DMS153 treated with DMSO at 0.1 percent for 48 hours (cell line): ENCODE results near the gene IPP.
A peak's percentile ranks its signal among the peaks of the same experiment; 100 is the strongest.
"Not testable (repeated sequence)": the region's sequence is repeated elsewhere in the genome, so short reads cannot be mapped to it uniquely, and the experiment has no call there.

Experiments used
- DNase-seq: peaks from one replicate; lab custom pipeline; 2025; ENCODE audit not compliant: unreplicated experiment; lab: John Stamatoyannopoulos, UW

IPP gene

GRCh38 chr1:45739641-45740156 lies 10.8 kb downstream of the IPP start:
- DNase-seq = not testable (repeated sequence)

- DNase-seq = no peak
These were observed 11.3 kb downstream of the IPP start for GRCh38 chr1:45739137-45739536.

GRCh38 chr1:45730780-45731319 lies 19.6 kb downstream of the IPP start:
- DNase-seq = no peak

- no peak for DNase-seq
These were observed 20.2 kb downstream of the IPP start for GRCh38 chr1:45730075-45730779.

DNA sequence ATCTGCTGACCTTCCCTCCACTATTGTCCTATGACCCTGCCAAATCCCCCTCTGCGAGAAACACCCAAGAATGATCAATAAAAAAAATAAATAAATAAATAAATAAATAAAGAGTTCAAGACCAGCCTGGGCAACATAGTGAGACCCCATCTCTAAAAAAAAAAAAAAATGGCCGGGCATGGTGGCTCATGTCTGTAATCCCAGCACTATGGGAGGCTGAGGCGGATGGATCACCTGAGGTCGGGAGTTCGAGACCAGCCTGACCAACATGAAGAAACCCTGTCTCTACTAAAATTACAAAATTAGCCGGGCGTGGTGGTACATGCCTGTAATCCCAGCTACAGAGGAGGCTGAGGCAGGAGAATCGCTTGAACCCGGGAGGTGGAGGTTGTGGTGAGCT lies 24.4 kb downstream of the IPP start:
- DNase-seq = not testable (repeated sequence)

DNA sequence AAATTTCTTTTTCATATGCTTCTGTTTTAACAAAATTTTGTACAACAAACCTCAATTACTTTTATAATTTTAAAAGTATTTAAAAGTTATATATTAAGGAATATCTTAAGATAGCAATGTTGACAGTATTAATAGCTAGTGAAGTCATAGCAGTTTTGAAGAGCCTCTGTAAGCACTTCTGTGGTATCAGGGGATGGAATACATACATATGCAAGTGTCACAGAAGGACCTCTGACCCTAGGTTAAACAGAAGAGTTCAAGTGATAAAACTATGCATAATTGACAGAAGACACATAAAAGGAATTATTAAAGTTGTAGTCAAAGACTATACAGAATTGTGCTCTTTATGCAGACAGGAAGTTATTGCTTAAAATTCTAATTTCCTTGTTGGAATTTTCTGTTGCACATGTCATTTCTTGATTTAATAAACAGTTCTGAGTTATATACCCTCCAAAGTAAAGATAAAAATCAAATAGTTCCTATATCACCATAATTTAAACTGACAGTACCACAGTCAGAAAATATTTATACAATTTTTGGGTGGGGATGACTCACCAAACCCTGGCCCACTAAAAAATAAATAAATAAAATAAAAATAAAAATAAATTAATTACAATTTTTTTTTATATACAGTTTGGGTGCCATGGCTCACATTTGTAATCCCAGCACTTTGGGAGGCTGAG lies 27.1 kb downstream of the IPP start:
- DNase-seq = no peak

GRCh38 chr1:45722809-45723208 lies 27.6 kb downstream of the IPP start:
- DNase-seq = no peak

- no peak for DNase-seq
These were observed 29.2 kb downstream of the IPP start for GRCh38 chr1:45721207-45721606.

GRCh38 chr1:45718289-45718688 lies 32.2 kb downstream of the IPP start:
- DNase-seq = no peak

DNA sequence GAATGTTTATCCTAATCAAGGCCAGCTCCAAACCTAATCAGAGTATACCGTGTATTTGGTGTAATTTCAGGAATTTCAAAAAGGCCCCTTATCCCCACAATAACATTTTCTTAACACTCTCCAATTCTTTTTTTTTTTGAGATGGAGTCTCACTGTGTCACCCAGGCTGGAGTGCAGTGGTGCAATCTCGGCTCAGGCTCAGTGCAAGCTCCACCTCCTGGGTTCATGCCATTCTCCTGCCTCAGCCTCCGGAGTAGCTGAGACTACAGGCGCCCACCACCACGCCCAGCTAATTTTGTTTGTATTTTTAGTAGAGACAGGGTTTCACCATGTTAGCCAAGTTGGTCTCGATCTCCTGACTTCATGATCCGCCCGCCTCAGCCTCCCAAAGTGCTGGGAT lies 33.1 kb downstream of the IPP start:
- not testable (repeated sequence) for DNase-seq

- DNase-seq = no peak
These were observed 33.8 kb downstream of the IPP start for GRCh38 chr1:45716700-45717099.

- no peak for DNase-seq
These were observed 36.7 kb downstream of the IPP start for GRCh38 chr1:45713711-45714110.

DNA sequence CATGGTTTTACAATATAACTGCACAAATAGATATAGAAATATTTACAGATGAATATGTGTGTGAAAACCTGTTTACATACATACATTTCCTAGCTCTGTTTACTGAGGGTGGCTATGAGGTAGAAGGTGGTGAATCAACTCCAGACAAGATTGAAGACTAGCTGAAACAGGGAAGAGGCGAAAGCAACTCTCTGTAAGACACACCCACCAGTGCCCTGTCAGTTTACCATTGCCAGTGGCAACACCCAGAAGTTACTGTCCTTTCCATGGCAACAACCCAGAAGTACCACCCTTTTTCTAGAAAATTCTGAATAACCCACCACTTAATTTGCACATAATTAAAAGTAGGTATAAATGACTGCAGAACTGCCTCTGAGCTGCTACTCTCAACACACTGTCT lies 45.8 kb downstream of the IPP start:
- no peak for DNase-seq

DNA sequence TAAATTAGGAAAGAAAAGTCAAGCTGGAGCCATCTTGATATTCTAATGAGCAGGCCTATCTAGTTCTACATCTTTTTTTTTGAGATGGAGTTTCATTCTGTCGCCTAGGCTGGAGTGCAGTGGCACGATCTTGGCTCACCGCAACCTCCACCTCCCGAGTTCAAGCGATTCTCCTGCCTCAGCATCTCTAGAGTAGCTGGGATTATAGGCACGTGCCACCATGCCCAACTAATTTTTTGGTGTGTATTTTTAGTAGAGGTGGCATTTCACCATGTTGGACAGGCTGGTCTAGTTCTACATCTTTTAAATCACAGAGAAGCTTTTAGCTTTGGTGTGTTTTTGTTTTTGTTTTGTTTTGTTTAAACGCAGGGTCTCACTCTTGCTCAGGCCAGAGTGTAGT lies 55.6 kb downstream of the IPP start:
- no peak for DNase-seq

GRCh38 chr1:45693811-45694210 lies 56.6 kb downstream of the IPP start:
- not testable (repeated sequence) for DNase-seq

- DNase-seq = peak; percentile 88
These were observed 62.4 kb downstream of the IPP start, which contains the start of gene TMEM69 for GRCh38 chr1:45687754-45688740. Gene TMEM69, plus strand, starts transcription at chr1:45688181. Its CDS starts 2,888 bp downstream, at chr1:45691069.

GRCh38 chr1:45687014-45687753 lies 63.3 kb downstream of the IPP start:
- peak; percentile 100 for DNase-seq

- DNase-seq = peak; percentile 97
These were observed 64.0 kb downstream of the IPP start, which contains the start of gene GPBP1L1 for GRCh38 chr1:45686288-45687013. Gene GPBP1L1, minus strand, starts transcription at chr1:45686533. Its CDS starts 27,446 bp downstream, at chr1:45659087.

- DNase-seq = peak; percentile 79
These were observed 64.5 kb downstream of the IPP start for GRCh38 chr1:45686015-45686287.
